GM12878 (cell line): ENCODE measurements around the gene TMEM181. TPM values are rescaled to one million over a fixed set of nuclear protein-coding genes. Genes with fewer than 3 reads are reported as not detected.

Experiments
- ATAC-seq: fragments of 200-7000 bp; cut with Tn5 transposase; 3 replicates; pipeline ENCODE4 v1.9.1; 2020; ENCODE audit warnings: mild to moderate bottlenecking, moderate library complexity
- BruUV-seq: library from RNA; stranded (reverse); fragments of 400-500 nt; replicated peaks from 2 replicates; lab custom pipeline; 2021; lab: Mats Ljungman, UMichigan
- CTCF ChIA-PET: fragments of 300-600 bp; sonication (Branson Sonifier 250); formaldehyde crosslinking; extraction: SDS; loops from one replicate; lab custom pipeline; 2021; ENCODE audit warnings: inconsistent platforms; lab: Yijun Ruan, JAX
- POLR2A ChIA-PET: fragments of 350-600 bp; formaldehyde crosslinking; extraction: SDS; loops from one replicate; lab custom pipeline; 2021; ENCODE audit warnings: inconsistent platforms; lab: Charles Lee
- RAD21 ChIA-PET: fragments of 300-600 bp; sonication (Branson Sonifier 250); formaldehyde crosslinking; loops from one replicate; lab custom pipeline; 2023; ENCODE audit warnings: antibody characterized with exemption; ENCODE audit not compliant: unreplicated experiment; lab: Charles Lee
- SMC1A ChIA-PET: fragments of 300-600 bp; sonication (Branson Sonifier 250); formaldehyde crosslinking; loops from one replicate; lab custom pipeline; 2023; ENCODE audit not compliant: unreplicated experiment, uncharacterized antibody; lab: Charles Lee
- DNase-seq: peaks from one replicate; pipeline ENCODE4 v3.0.0-alpha.2; 2011; ENCODE audit warnings: low read depth, low spot score
- FAIRE-seq: peaks from 3 replicates; lab custom pipeline; 2011; peaks lifted over from hg19 to GRCh38; lab: Jason Lieb, UNC
- H2AFZ ChIP-seq: 2 replicates; pipeline ENCODE4 v1.6.0; 2011; ENCODE audit warnings: low read depth, low read length, control low read depth; ENCODE audit not compliant: control insufficient read depth
- H3K27ac ChIP-seq: 2 replicates; pipeline ENCODE4 v1.5.1; 2011; ENCODE audit warnings: control low read depth; ENCODE audit not compliant: control insufficient read depth, insufficient read depth
- H3K27me3 ChIP-seq, 2 experiments: replicated peaks in 1 of 2; 2 replicates each; pipeline versions ENCODE4 v1.6.0 to v1.6.1; 2011; ENCODE audit warnings: low read length in 1 of 2; ENCODE audit not compliant: control insufficient read depth in 2 of 2, insufficient read depth in 2 of 2
- H3K36me3 ChIP-seq, 2 experiments: 2 replicates each; pipeline ENCODE4 v1.5.1; 2011; ENCODE audit warnings: low read length in 1 of 2; ENCODE audit not compliant: control insufficient read depth in 2 of 2, insufficient read depth in 2 of 2
- H3K4me1 ChIP-seq: 2 replicates; pipeline ENCODE4 v1.6.1; 2011; ENCODE audit warnings: mild to moderate bottlenecking, low read length, moderate library complexity, mixed read lengths; ENCODE audit not compliant: control insufficient read depth, insufficient read depth
- H3K4me2 ChIP-seq: 2 replicates; pipeline ENCODE4 v1.6.0; 2011; ENCODE audit warnings: control low read depth; ENCODE audit not compliant: control insufficient read depth, insufficient read depth
- H3K4me3 ChIP-seq: fragments of 200-600 bp; sonication (generic); 2 replicates; pipeline ENCODE4 v1.5.1; 2016
- H3K79me2 ChIP-seq: 2 replicates; pipeline ENCODE4 v1.6.0; 2011; ENCODE audit warnings: low read length; ENCODE audit not compliant: control insufficient read depth, insufficient read depth
- H3K9ac ChIP-seq: 2 replicates; pipeline ENCODE4 v1.8.0; 2011; ENCODE audit warnings: low read length, control low read depth, mixed read lengths; ENCODE audit not compliant: control insufficient read depth, insufficient read depth
- H3K9me3 ChIP-seq: replicated peaks from 3 replicates; pipeline ENCODE4 v1.5.1; 2011; ENCODE audit warnings: mild to moderate bottlenecking, low read length; ENCODE audit not compliant: control insufficient read depth, insufficient read depth
- H4K20me1 ChIP-seq: 2 replicates; pipeline ENCODE4 v1.6.0; 2011; ENCODE audit not compliant: control insufficient read depth, insufficient read depth
- CTCF ChIP-seq, 3 experiments: IDR thresholded peaks in 2 of 3; conservative IDR thresholded peaks in 1 of 3; 2 replicates each; pipeline ENCODE4 v1.5.1; 2011; ENCODE audit warnings: low read depth in 3 of 3, low read length in 3 of 3, mild to moderate bottlenecking in 3 of 3, control low read depth in 2 of 3, moderate library complexity in 2 of 3, inconsistent platforms in 1 of 3, mixed read lengths in 1 of 3; ENCODE audit not compliant: control insufficient read depth in 2 of 3, insufficient read depth in 1 of 3; ENCODE audit errors: extremely low read depth in 1 of 3
- E2F4 ChIP-seq: IDR thresholded peaks from 2 replicates; pipeline ENCODE4 v1.6.1; 2012; ENCODE audit warnings: low read depth, low read length, improper control_type of control experiment
- EED ChIP-seq: sonication (generic); IDR thresholded peaks from 2 replicates; pipeline ENCODE4 v1.6.1; 2016; ENCODE audit warnings: antibody characterized with exemption, low read depth
- EP300 ChIP-seq, 2 experiments: fragments of 150-350 bp in 1 of 2; IDR thresholded peaks; 2 replicates each; pipeline ENCODE4 v1.6.1; 2011 to 2012; ENCODE audit warnings: low read depth in 2 of 2, low read length in 2 of 2, borderline replicate concordance in 1 of 2, improper control_type of control experiment in 1 of 2, inconsistent platforms in 1 of 2; ENCODE audit not compliant: control insufficient read depth in 1 of 2
- IRF4 ChIP-seq: IDR thresholded peaks from 2 replicates; pipeline ENCODE4 v1.6.1; 2011; ENCODE audit warnings: low read depth, low read length
- KAT2A ChIP-seq: conservative IDR thresholded peaks from 2 replicates; pipeline ENCODE4 v1.6.1; 2011; ENCODE audit warnings: low read depth, low read length; ENCODE audit not compliant: control insufficient read depth
- MLLT1 ChIP-seq: fragments of 450-650 bp; IDR thresholded peaks from 2 replicates; pipeline ENCODE4 v1.6.1; 2016; ENCODE audit warnings: mild to moderate bottlenecking
- MYB ChIP-seq: fragments of 150-350 bp; IDR thresholded peaks from 2 replicates; pipeline ENCODE4 v1.6.1; 2014; ENCODE audit warnings: mild to moderate bottlenecking, low read depth, low read length, borderline replicate concordance
- NFIC ChIP-seq: IDR thresholded peaks from 2 replicates; pipeline ENCODE4 v1.6.1; 2012; ENCODE audit warnings: low read depth, mild to moderate bottlenecking, inconsistent platforms, low read length, moderate library complexity
- POLR2AphosphoS5 ChIP-seq: IDR thresholded peaks from 2 replicates; pipeline ENCODE4 v1.6.1; 2011; ENCODE audit warnings: mild to moderate bottlenecking, low read length, inconsistent platforms
- SMAD5 ChIP-seq: IDR thresholded peaks from 2 replicates; pipeline ENCODE4 v1.6.1; 2016; ENCODE audit warnings: antibody characterized with exemption, low read depth
- SMC3 ChIP-seq: IDR thresholded peaks from 2 replicates; pipeline ENCODE4 v1.6.1; 2011; ENCODE audit warnings: low read length, improper control_type of control experiment, borderline replicate concordance
- SUPT20H ChIP-seq: IDR thresholded peaks from 2 replicates; pipeline ENCODE4 v1.6.1; 2011; ENCODE audit warnings: low read depth, mild to moderate bottlenecking, low read length, moderate library complexity, borderline replicate concordance; ENCODE audit not compliant: control insufficient read depth
- ZNF217 ChIP-seq: fragments of 450-650 bp; IDR thresholded peaks from 2 replicates; pipeline ENCODE4 v1.6.1; 2017; ENCODE audit warnings: antibody characterized with exemption, mild to moderate bottlenecking
- ZNF24 ChIP-seq: fragments of 450-650 bp; IDR thresholded peaks from 2 replicates; pipeline ENCODE4 v1.6.1; 2017; ENCODE audit warnings: antibody characterized with exemption, mild to moderate bottlenecking
- ZNF274 ChIP-seq: IDR thresholded peaks from one replicate; pipeline ENCODE4 v1.8.0; 2011; ENCODE audit not compliant: insufficient read length, insufficient read depth
- WGBS: methylation state at CpG from one replicate; pipeline ENCODE4 v1.1.6; 2016; ENCODE audit warnings: low lambda C conversion rate; ENCODE audit not compliant: insufficient replicate concordance, insufficient coverage; ENCODE audit errors: missing lambda C conversion rate; 5-methylcytosine and 5-hydroxymethylcytosine counted together
- in situ Hi-C: fragments of 300-500 bp; cut with MboI; formaldehyde crosslinking; loops from 9 replicates; pipeline ENCODE4 v1.14.3; 2018; ENCODE audit warnings: mixed read lengths
- intact Hi-C: fragments of 100-400 bp; cut with micrococcal nuclease; formaldehyde crosslinking; loops from one replicate; pipeline ENCODE4 v1.14.2; 2022; ENCODE audit not compliant: unreplicated experiment
- polyA plus RNA-seq, 11 experiments: library from polyadenylated mRNA; depleted of rRNA in 4 of 11; unstranded in 6 of 11; stranded (reverse) in 5 of 11; fragments of >200 nt; fragmentation: Nextera tagmentation in 4 of 11; fragmentation: Illumina TruSeq in 1 of 11; extraction: Ambion mirVana in 4 of 11; extraction: Trizol in 1 of 11; gene quantifications; 1 replicate in 1 of 11; 2 replicates in 10 of 11; pipeline versions ENCODE4 v1.2.1 to v1.2.3, GENCODE V29; 2011 to 2016; ENCODE audit warnings: inconsistent platforms in 2 of 11, missing spikeins in 2 of 11, low read depth in 1 of 11
- total RNA-seq, 4 experiments: library from RNA; depleted of rRNA in 3 of 4; stranded (reverse); fragments of >200 nt in 3 of 4; fragmentation: Illumina TruSeq in 1 of 4; extraction: Trizol in 1 of 4; gene quantifications; 2 replicates each; pipeline versions ENCODE4 v1.2.1 to v1.2.3, GENCODE V29; 2013 to 2021

Gene TMEM181
- total and polyA plus RNA-seq, 10 of the 15 experiments (the other 5 are each of a cell fraction or from before 2014, with no cell fraction given): 1.5 to 7.9 (median 5.2) TPM

GRCh38 chr6:158662607-158662953 lies 102.7 kb downstream of the TMEM181 start:
- no peak overlapping the region for H3K4me2 ChIP-seq
- DNase-seq (no peak), ATAC-seq (no peak), FAIRE-seq (no peak)
- intact Hi-C loops: no loop called here
- ChIA-PET CTCF (interaction anchor here (0.7 to 8.8 kb wide), 12 partner anchors 9 to 472 kb away, joined by 3 to 140 read pairs (median 4); partner anchors contain the start of genes EZR and SYTL3), POLR2A (interaction anchor here (1.0 kb wide), 1 partner anchor 12 kb away, joined by 5 read pairs; no protein-coding TSS in a partner anchor), RAD21 (interaction anchor here (1.2 to 6.4 kb wide), 6 partner anchors 14 to 144 kb away, joined by 3 to 61 read pairs (median 4); partner anchors contain the start of gene SYTL3), SMC1A (interaction anchor here (1.6 to 7.1 kb wide), 3 partner anchors 10 to 29 kb away, joined by 5 to 83 read pairs (median 41); partner anchors contain the start of gene DYNLT1)
- H3K4me1 ChIP-seq: peaks cover 18% of the 10 kb centered on the region
- H3K27ac ChIP-seq: no peak overlapping the region
- BruUV-seq: no TSS peak
- H2AFZ ChIP-seq: no peak overlapping the region
- H3K36me3 ChIP-seq: no peaks in the 10 kb centered on the region; a peak in 1 of 4 replicates
- WGBS: 67% methylated on average over 3 of the region's 3 CpGs
- no peak overlapping the region for H3K9ac ChIP-seq
- no peak overlapping the region for H3K4me3 ChIP-seq
- TF ChIP-seq ZNF274 (no peak), SMAD5 (no peak), EP300 (IDR thresholded peaks at IDR 0.05; ENCODE audit: borderline replicate concordance in 1 of 2, control insufficient read depth in 1 of 2, low read depth in 2 of 2, low read length in 2 of 2) (no peak), SMC3 (no peak), MLLT1 (no peak), POLR2AphosphoS5 (no peak), MYB (no peak), NFIC (no peak), CTCF (IDR thresholded peaks at IDR 0.05 in 2 of 3, conservative IDR thresholded peaks at IDR 0.05 in 1 of 3; ENCODE audit: control insufficient read depth in 2 of 3, extremely low read depth in 1 of 3, insufficient read depth in 1 of 3, low read depth in 3 of 3, low read length in 3 of 3) (no peak), EED (no peak), SUPT20H (no peak), ZNF24 (no peak), E2F4 (no peak), KAT2A (no peak), ZNF217 (no peak), IRF4 (no peak)
- H3K79me2 ChIP-seq: no peaks in the 10 kb centered on the region
- no peaks in the 10 kb centered on the region for H4K20me1 ChIP-seq
- H3K9me3 ChIP-seq: no peaks in the 10 kb centered on the region
- no peaks in the 10 kb centered on the region for H3K27me3 ChIP-seq
- in situ Hi-C loops: no loop called here
